ENCODE measurements around the gene GCC1.

The GCC1 gene, protein sequence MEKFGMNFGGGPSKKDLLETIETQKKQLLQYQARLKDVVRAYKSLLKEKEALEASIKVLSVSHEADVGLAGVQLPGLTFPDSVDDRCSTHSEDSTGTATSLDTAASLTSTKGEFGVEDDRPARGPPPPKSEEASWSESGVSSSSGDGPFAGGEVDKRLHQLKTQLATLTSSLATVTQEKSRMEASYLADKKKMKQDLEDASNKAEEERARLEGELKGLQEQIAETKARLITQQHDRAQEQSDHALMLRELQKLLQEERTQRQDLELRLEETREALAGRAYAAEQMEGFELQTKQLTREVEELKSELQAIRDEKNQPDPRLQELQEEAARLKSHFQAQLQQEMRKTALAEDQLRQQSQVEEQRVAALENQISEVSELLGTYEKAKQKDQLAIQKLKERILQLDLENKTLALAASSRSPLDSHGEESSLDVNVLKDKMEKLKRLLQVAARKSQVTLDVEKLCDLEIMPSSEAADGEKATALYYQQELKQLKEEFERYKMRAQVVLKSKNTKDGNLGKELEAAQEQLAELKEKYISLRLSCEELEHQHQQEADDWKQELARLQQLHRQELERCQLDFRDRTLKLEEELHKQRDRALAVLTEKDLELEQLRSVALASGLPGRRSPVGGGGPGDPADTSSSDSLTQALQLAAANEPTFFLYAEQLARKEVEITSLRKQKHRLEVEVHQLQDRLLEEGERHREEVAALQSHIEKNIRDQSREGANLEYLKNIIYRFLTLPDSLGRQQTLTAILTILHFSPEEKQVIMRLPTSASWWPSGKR

DNA sequence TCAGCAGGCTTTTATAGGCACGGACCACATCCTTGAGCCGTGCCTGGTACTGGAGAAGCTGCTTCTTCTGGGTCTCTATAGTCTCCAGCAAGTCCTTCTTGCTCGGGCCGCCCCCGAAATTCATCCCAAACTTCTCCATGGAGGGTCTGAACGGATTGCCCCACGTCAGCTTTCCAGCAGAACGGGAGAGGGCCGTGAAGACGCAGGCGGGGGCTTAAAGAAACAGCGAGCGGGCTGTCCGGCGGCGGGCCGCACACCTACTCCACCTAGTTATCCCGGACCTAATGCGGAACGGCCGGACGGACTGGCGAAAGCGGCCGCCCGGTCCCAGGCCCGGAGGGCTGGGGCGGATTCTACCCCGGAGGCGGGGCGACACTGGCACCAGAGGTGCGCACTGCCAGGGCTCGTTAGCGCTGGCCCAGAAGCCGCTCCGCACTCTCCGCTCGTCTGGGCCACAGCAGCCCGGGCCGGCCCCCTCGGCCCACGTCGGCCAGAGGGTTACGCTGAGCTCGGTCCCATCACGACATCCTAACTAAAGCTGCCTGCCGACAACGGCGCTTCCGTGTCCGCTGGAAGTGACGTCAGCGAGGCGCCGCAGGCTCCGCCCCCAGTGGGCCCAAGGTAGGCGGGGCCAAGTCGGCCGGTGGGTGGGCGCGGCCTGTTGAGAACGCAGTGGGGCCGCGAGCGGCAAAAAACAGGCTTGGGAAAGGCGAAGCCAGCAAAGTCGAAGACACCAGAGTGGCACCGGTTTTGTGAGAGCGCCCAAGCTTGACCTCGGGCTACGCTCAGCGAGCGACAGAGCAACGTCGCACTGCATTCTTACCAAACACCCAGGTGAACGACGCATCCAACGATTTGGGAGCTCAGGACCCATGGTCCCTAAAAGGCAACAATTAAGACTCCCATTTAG, at the start of gene GCC1:
TSS of gene GCC1 (minus strand) at position 553 of the 910 bp plus-strand sequence. CDS start at position 139, 414 bp downstream.
- DNase-seq (ENCODE audit: low read depth in 2 of 2): peak; percentile 81 to 82

DNA sequence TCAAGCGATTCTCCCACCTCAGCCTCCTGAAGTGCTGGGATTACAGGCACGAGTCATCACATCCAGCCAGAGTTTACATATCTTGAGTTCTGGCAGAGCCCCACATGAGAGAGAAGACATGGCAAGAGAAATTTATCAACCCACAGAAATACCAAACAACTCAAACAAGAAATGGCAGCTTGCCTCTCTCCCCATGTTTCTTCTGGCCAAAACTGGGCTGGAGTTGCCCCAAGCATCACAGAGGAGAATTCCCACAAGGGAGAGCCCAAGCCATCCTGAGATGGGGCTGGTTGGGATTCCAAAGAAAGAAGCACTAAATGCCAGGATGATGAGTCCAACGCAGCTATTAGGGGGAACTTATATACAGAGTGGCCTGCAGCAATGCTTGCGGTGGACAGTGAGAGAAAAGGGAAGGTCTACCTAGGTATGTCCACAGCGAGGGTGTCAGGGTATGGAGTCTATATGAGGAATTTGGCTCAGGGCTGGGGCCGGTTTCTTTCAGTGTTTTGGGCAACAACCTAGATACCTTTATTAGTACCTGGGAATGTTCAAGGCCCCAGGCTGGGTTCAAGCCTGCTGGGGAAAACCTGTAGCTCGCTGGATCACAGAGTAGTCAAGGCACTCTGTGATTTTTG, 47.0 kb upstream of the GCC1 start:
- no peak for DNase-seq (ENCODE audit: low read depth in 2 of 2)

DNA sequence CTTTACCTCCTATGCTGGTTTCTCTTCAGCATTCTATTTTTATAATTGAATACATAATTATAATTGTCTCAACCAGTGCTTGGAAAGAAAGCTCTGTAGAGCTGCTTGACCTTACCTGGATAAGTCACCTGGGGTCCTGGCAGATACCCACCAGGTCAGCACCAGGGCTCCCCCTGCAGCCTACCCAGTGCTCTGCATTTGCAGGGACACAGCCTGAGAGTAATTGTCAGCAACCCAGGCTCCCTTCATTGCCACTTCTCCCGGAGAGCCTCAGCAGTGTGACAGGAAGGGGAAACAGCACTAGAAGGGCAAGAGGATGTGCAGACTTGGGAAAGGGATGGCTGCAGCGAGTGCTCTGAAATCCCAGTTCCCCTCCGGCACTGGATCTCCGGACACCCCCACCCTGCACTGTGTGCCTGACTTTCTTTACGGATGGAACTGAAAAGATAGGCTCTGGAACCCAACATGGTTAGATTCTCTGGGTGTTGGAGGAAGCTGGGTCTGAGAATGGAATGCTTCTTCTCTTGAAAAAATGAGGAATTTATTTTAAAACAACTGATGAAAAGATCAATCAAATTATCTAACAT, 44.0 kb upstream of the GCC1 start:
- no peak for DNase-seq (ENCODE audit: low read depth in 2 of 2)

DNA sequence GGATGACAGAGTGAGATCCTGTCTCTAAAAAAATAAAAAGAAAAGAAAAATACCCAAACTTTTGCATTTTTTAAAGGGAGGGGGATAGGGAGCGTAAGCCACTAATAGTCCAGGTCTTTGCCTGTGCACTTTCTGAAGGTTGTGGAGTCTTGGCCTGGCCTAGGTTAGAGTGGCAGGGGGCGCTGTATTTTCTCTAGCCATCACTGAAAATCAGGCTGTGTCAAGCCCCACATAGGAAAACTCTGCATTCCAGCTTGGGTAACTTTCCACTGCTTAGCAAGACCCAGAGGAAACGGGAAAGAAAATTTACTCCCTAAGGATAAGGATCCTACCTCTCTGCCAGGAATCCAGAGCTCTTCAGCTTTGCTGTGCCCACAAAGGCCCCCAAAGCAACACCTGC, 43.0 kb upstream of the GCC1 start:
- DNase-seq (ENCODE audit: low read depth in 2 of 2): no peak

DNA sequence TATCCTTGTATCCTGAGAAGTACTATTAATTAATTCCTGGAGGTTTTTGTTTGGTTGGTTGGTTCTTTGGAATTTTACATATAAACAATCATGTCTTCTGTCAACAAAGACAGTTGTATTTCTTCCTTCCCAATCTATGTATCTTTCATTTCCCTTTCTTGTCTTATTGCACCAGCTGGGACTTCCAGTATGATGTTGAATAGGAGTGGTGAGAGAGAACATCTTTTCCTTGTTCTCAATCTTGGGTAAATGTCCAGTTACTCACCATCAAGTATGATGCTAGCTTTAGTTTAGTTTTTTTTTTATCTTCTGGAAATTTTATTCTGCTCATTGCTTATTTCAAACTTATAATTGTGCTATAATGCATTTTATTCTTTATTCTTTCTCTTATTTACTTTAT, 39.9 kb upstream of the GCC1 start:
- no peak for DNase-seq (ENCODE audit: low read depth in 2 of 2)

DNA sequence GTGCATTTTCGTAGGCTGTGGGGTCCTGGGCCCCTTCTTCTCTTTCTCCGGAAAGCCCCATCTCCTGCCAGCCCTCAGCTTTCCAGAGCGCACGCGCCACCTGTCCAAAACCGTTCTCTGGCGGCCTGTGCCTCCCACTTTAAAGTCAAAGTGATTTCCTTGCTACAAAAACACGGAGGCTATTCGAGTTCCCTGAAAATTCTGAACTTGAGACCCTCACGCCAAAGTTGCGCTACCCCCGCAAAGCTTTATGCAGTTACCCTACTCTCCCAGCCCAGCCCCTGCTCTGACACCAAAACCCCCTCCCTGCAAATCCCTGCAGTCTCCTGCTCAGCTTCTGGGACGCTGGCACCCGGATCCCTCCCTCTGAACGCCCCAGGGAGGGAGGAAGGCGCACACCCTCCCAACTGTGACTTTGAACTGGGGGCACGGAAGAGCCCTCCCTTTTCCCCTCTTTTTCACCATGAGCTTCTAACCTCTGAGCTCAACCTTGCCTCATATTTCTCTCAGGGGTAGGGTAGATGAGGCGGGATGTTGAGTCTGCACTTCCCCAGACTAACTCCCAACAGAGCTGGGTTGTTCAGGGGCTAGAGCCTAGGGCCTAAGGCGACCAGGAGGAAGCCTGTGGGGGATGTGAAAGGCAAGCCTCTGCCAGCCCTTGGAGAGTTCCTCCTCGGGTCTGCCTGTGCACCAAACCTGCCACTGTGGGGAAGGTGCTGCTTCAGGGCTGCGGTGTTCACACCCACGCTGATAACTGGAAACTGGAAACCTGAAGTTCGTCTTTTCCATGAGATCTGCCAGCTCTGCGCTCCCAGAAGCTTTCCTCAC, 35.2 kb upstream of the GCC1 start:
- no peak for DNase-seq (ENCODE audit: low read depth in 2 of 2)

DNA sequence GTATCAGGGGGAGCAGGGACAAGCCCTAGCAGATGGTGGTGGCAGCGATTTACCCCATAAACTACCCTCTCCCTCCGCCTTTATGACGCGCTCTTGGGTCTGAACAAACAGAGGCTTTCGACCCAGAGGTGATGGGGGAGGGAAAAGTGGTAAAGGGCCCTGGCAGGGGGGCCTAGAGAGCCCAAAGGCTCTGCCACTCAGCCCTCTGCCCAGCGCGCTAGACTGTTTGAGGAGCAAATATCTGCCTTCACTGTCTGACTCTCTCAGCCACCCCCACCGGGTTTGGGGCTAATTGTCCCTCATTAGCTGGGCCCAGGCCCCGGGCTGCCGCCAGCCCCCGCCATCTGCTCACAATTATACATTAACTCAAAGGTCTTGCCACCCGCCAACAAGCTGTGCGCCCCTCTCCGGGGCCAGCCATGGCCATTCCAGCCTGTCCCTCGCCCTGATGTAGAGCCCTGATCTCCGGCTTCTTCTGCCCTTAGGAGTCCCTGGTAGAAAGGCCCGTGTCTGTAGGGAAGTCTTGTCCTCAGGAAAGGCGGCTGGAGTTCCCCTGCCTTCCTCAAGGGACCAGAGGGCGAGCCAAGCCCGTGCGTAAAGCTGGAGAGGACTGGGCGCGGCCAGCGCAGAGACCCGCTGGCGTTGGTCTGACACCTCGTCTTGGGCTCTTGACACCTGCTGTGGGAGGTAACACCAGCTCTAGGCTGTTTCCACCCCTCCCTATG, 34.4 kb upstream of the GCC1 start:
- no peak for DNase-seq (ENCODE audit: low read depth in 2 of 2)

DNA sequence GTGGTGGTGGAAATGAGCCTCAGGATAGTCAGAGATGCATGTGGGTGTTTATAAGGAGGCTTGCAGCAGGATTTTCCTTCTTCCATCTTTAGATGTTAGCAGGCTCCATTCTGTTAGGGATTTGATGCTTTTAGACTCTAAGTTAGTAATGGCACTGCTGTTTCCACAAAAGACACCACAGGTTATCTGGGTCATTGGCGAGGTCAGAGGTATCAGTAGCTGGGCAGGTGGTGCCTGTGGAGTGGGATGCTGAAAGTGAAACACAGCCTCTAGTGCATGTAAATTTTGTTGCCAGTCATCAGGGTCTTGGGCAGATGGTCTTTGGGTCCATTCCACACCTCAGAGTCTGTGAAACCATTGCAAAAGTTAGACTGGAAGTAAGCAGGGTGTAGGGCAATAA, 33.4 kb upstream of the GCC1 start:
- no peak for DNase-seq (ENCODE audit: low read depth in 2 of 2)

DNA sequence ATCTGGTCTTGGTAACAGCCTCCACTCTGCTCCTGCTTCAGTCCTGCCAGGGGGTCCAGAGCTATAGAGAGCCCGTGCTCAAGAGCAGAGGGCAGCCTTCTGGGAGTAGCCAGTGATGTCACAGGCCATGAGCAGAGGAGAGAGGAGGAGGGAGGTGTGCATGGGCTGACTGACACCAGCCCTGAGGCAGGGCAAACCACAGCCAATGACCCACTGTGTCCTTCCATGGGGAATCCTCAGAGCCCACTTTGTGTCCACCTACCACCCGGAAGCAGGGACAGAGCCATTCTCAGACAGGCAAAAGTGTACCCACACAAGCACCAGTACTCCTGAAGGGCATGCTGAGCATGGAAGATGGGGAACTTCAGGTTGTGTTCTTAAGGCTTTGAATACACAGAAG, 32.6 kb upstream of the GCC1 start, which contains the start of gene PAX4:
TSS of gene PAX4 (minus strand) at position 101 of the 400 bp plus-strand sequence. CDS start 2,214 bp downstream, outside the sequence.
- no peak for DNase-seq (ENCODE audit: low read depth in 2 of 2)

DNA sequence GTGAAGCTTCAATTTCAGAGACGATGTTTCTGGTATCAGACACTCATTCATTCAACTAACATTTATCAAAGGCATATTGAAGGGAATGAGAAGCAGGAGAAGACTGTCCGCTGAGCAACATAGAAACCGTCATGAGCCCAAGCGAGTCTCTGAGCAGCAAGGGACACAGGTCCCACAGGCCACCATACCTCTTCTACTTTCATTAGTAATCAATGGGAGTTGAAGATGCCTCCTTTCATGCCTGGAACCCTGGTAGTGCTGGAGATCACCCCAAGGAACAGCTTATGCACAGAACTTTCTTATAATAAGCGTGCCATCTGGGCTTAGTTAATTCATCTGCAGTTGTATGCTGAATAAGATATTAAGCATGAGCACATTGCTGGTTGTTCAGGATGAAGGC, 31.3 kb upstream of the GCC1 start:
- no peak for DNase-seq (ENCODE audit: low read depth in 2 of 2)

DNA sequence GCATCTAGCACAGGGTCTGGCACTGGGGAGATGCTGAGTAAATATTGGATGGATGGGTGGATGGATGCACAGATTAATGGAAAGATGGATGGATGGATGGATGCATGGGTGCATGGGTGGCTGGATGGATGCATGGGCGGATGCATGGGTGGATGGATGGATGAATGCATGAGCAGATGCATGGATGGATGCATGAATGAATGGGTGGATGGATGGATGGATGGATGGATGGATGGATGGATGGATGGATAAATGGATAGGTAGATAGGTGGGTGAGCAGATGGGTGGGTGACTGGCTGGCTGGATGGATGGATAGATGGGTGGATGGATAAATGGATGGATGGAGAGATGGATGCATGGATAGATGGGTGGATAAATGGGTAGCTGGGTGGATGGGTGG, 26.9 kb upstream of the GCC1 start:
- no peak for DNase-seq (ENCODE audit: low read depth in 2 of 2)

DNA sequence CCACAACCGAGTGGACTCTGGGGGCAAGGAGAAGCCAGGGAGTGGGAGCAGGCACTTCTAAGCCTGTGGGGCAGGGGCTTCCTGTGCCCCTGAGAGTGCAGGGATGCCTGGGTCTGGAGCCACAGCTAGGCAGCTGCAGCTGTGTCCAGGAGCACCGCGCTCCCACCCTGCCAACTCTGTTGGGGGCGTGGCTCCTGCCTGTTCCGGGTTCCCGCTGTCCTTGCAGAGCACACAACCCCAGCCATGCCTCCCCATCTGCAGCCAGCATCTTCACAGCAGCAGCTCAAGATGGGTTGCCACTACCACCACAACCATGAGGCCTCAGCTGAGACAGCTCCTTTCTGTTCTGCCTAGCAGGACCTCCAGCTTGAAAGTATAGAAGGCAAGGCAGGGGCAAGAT, 23.9 kb upstream of the GCC1 start:
- no peak for DNase-seq (ENCODE audit: low read depth in 2 of 2)

DNA sequence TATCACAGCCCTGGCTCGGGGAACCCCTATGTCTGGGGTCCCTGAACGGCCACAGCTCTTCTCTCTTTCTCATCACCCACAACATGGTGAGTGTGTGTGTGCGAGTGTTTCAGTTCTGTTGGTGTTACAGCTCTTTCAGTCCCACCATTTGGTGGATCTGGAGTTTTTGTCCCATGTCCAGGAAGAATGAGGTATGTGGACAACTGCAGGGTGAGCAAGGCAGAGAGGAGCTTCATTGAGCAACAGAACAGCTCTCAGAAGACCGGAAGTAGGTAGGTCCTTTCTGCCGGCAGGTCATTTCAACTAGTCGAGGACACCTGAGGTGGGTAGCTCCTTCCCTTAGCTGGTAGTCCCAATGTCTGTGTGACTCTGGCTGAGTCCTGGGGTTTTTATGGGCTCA, 23.1 kb upstream of the GCC1 start:
- no peak for DNase-seq (ENCODE audit: low read depth in 2 of 2)

DNA sequence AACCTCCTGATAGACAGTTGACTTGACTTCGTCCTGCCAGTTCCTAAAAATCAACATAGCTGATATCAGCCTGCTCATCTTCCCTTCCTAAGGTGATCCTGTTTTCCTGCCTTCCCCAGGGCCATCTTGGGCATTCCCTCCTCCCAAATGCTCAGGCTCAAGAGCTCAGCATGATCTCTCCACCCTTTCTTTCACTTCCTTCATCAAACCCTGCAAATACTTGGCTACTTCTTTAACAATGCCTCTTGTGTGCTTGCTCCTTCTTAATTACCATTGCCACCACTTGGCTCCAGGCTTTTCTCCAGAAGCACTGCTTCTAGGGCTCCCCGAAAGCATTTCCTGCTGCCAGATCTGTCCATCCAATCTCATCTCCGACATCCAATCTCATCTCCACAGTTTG, 15.5 kb upstream of the GCC1 start:
- no peak for DNase-seq (ENCODE audit: low read depth in 2 of 2)

DNA sequence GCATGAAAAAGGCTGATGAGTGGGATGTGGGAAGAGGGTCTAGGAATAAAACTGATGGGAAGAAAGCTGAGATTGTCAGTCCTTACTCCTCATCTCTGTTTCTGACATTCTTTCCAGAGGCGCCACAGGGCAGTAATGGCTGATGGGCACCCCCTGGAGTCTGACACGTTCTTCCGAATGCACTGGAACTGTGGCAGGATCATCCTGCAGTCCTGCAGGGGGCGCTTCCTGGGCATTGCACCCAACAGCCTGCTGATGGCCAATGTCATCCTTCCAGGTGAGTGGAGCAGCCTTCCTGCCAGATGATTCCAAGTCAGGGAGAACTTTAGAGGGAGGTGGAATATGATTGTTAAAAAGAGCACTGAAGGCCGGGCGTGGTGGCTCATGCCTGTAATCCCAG, 12.9 kb upstream of the GCC1 start:
- no peak for DNase-seq (ENCODE audit: low read depth in 2 of 2)

DNA sequence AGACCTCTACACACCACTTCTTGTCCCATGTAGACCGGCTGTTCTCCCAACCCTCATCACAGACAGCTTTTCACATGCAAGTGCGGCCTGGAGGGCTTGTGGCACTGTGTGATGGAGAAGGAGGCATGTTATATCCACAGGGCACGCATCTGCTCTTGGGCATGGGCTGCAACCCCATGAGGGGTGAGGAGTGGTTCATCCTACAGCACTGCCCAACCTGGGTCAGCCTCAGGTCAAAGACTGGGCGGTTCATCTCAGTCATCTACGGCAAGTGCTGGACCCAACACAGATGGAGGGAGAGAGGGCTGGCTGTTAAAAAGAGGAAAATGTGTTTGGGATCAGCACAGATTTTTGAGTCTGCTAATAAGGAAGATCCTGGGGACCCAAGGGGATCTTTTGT, 10.3 kb upstream of the GCC1 start:
- no peak for DNase-seq (ENCODE audit: low read depth in 2 of 2)

DNA sequence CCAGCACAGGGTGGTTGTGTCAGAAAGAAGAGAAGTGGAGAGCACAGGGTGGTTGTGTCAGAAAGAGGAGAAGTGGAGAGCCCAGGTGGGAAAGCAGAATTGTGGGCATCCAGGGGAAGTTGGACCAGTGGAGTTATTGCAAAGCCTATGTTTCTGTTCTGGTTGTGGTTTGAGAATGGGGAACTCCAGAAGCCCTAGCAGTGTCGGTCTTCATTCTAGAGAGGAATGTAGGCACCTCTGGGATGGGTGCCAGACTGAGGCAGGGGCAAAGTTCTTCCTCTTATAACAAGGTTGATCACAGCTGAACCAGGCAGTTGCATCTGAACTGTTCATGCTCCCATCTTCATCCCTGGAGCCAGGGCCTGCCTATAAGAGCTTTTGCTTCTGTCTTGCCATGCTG, 9.1 kb upstream of the GCC1 start:
- DNase-seq (ENCODE audit: low read depth in 2 of 2): no peak

DNA sequence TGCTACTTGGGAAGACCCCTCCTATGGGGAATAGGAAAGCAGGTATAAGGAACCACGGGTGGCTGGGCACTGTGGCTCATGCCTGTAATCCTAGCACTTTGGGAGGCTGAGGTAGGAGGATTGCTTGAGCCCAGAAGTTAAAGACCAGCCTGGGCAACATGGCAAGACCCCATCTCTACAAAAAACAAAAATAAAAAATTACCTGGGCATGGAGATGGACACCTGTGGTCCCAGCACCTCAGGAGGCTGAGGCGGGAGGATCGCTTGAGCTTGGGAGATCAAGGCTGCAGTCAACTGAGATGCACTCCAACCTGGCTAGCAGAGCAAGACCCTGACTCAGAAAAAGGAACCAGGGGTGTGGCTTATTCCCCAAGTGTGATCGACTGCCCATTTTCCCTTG, 7.2 kb upstream of the GCC1 start:
- DNase-seq (ENCODE audit: low read depth in 2 of 2): no peak

DNA sequence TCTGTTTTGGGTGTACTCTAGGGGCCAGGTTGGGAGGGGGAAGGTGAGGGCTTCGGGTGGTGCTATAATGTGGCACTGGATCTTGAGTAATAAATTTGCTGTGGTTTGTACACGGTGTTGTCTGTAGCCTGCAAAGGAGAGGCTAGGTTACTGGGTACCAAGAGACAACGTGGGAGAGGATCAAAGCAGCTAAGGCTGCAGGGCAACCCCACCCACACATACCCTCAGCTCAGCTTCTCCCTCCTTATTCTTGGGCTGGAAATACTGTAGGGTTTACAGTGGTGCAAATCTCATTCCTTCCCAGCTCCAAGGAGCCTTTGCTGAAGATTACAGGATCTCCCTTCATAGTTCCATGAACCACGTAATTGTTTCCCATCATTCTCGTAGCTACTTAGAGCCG, 6.2 kb upstream of the GCC1 start:
- DNase-seq (ENCODE audit: low read depth in 2 of 2): no peak

DNA sequence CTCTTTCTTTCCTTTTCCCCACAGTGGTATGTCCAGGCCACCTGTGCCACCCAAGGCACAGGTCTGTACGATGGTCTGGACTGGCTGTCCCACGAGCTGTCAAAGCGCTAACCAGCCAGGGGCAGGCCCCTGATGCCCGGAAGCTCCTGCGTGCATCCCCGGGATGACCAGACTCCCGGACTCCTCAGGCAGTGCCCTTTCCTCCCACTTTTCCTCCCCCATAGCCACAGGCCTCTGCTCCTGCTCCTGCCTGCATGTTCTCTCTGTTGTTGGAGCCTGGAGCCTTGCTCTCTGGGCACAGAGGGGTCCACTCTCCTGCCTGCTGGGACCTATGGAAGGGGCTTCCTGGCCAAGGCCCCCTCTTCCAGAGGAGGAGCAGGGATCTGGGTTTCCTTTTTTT, 5.8 kb upstream of the GCC1 start:
- no peak for DNase-seq (ENCODE audit: low read depth in 2 of 2)
